Stomach smooth muscle (tissue), 2 donors: Measurements from ENCODE around the gene NKIRAS2.
A peak's percentile ranks its signal among the peaks of the same experiment; 100 is the strongest.

Experiments
- H3K27ac ChIP-seq: one replicate; pipeline ENCODE4 v1.7.0; 2013; ENCODE audit warnings: mild to moderate bottlenecking, low read length, inconsistent platforms
- H3K27me3 ChIP-seq, 2 donors: one replicate each; pipeline ENCODE4 v1.7.0; 2013; ENCODE audit warnings: low read length in 2 of 2; ENCODE audit not compliant: insufficient read depth in 2 of 2, control insufficient read depth in 1 of 2
- H3K36me3 ChIP-seq, 2 donors: one replicate each; pipeline ENCODE4 v1.7.0; 2013; ENCODE audit warnings: low read length in 2 of 2; ENCODE audit not compliant: control insufficient read depth in 2 of 2, insufficient read depth in 2 of 2
- H3K4me1 ChIP-seq: one replicate; pipeline ENCODE4 v1.7.0; 2013; ENCODE audit warnings: low read length; ENCODE audit not compliant: control insufficient read depth, insufficient read depth
- H3K4me3 ChIP-seq, 2 donors: one replicate each; pipeline ENCODE4 v1.7.0; 2013; ENCODE audit warnings: low read length in 2 of 2
- H3K9ac ChIP-seq, 2 donors: one replicate each; pipeline ENCODE4 v1.7.0; 2013; ENCODE audit warnings: low read length in 2 of 2, mild to moderate bottlenecking in 1 of 2
- H3K9me3 ChIP-seq, 2 donors: one replicate each; pipeline ENCODE4 v1.7.0; 2013; ENCODE audit warnings: low read length in 2 of 2; ENCODE audit not compliant: control insufficient read depth in 2 of 2
- donor health status: healthy.
- donor health status: Pancreatic carcinoma.

Gene NKIRAS2

DNA sequence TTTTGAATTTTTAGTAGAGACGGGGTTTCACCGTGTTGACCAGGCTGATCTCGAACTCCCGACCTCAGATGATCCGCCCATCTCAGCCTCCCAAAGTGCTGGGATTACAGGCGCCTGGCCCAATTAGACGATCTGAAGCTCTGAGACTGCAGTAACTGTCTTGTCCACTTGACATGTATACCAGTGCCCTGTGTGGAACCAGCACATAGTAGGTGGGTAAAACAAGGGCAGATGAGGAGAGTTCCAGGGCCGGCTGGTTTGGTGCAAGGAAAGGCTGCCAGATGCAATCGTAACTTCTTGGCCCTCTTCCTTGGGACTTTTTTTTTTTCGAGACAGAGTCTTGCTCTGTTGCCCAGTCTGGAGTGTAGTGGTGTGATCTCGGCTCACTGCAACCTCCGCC, 27.5 kb downstream of the NKIRAS2 start:
- H3K4me3 ChIP-seq = no peak overlapping the region
- H3K9ac ChIP-seq = no peak overlapping the region
- H3K36me3 ChIP-seq = no peaks in the 10 kb centered on the region
- H3K4me1 ChIP-seq = peaks cover 7% of the 10 kb centered on the region
- H3K27ac ChIP-seq = no peak overlapping the region
- no peaks in the 10 kb centered on the region for H3K9me3 ChIP-seq
- peaks cover 5 to 8% of the 10 kb centered on the region in 2 donors for H3K27me3 ChIP-seq

DNA sequence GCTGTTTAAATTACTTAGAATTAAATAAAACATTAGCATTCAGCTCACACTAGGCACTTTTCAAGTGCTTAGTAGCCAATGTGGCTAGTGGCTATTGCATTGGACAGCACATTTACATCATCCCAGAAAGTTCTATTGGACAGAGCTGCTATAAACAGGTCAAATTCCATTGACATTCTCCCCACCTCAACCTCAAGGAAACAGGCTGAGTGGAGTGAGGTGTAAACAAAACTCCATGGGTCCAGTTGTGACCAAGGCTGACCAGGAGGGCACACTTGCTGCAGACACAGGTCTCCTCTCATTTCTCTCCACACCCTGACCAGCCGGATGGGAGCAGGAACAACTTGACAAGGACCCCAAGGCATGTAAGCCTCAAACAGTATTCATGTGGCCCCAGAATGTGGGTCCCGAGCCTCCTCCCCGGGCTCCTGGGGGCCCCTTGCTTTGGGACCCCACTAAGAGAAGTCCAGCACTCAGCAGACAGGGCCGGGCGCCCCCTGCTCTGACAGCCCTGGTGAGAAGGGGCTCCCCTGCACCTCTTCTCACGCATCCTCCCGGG, 30.0 kb downstream of the NKIRAS2 start:
- no peaks in the 10 kb centered on the region for H3K36me3 ChIP-seq
- peak overlapping the region in 1 of 2 donors; percentile 73 for H3K4me3 ChIP-seq
- no peak overlapping the region for H3K27ac ChIP-seq
- H3K27me3 ChIP-seq = peaks cover 20 to 21% of the 10 kb centered on the region in 2 donors
- H3K9ac ChIP-seq = peak overlapping the region in 1 of 2 donors; percentile 62
- peaks cover 7% of the 10 kb centered on the region for H3K4me1 ChIP-seq
- no peaks in the 10 kb centered on the region for H3K9me3 ChIP-seq

DNA sequence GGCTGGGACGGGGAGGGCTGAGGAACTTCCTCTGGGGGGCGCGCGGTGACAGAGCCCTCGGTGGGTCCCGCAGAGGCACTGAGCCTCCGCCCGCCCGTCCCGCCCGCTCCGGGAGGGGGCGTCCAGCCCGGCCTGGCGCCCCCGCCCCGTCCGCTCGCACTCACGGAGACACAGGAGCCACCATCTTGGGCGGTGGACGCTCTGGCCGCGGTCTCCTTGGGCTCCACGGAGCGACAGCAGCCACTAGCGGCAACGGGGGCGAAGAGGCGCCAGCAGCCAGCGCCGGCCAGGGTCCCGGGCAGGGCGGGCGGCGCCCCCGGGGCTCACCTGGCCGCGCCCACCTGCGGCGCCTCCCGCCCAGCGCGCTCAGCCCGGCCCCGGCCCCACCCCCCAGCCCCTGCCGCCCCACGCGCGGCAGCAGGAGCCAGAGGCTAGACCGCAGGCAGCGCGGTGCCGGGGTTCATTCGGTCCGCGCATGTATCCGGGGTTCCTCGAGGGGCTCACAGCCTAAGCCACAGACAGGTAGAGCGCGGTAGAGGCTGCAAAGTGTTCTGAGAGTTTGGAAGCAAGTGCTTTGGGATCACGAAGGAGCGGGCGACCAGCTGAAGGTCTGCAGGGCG, 30.6 kb downstream of the NKIRAS2 start, which contains the start of gene C17orf113:
Gene C17orf113, minus strand, starts transcription at position 209 of the 620 bp plus-strand sequence. CDS start 7,225 bp downstream, outside the sequence.
- H3K4me1 ChIP-seq = peaks cover 7% of the 10 kb centered on the region
- H3K36me3 ChIP-seq = no peaks in the 10 kb centered on the region
- H3K27me3 ChIP-seq = peaks cover 23 to 25% of the 10 kb centered on the region in 2 donors
- no peak within 1 kb of the TSS for H3K27ac ChIP-seq
- H3K4me3 ChIP-seq = peak within 1 kb of the TSS in 1 of 2 donors; percentile 73
- no peaks in the 10 kb centered on the region for H3K9me3 ChIP-seq
- H3K9ac ChIP-seq = peak within 1 kb of the TSS in 1 of 2 donors; percentile 62

DNA sequence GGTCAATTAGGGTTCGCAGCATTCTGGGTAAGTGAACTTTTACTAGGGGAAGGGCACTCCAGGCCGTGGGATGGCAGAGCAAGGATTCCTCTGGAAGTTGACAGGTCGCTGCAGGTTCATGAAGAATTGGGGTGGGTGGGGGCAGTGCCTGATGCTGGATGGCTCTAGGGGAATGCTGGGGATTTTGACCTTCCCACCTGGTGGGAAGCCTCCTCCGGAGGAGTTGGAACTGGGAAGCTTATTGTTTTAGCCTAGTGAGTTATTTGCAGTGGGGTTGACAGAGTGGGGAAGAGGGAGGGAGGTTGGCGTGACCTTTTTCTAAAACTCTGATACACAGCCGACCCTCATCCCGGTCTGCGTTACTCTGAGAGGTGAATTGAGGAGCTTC, 31.1 kb downstream of the NKIRAS2 start:
- Histone ChIP-seq H3K4me1 (peaks cover 7% of the 10 kb centered on the region), H3K27ac (no peak overlapping the region), H3K36me3 (no peaks in the 10 kb centered on the region), H3K4me3 (peak overlapping the region in 1 of 2 donors; percentile 73), H3K9ac (no peak overlapping the region), H3K27me3 (peaks cover 25 to 29% of the 10 kb centered on the region in 2 donors), H3K9me3 (no peaks in the 10 kb centered on the region)

DNA sequence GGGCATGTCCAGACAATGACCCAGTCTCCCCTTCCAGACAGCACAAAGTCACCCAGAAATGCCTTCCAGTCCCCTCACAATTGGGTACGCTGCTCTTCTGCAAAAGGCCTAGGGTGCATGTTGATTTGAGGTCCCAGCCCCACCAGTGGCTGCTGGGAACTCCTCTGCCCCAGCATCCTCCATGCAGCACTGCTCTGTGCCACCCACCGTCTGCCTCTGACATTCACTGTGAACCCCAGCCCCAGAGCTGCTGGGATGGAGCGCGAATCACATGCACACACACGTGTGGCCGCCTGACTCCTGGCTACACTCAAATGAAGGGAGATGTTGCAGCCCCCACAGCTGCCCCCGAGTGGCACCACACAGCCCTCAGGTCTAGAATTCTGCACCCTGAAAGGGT, 31.8 kb downstream of the NKIRAS2 start:
- Histone ChIP-seq H3K27ac (no peak overlapping the region), H3K4me3 (no peak overlapping the region), H3K36me3 (no peaks in the 10 kb centered on the region), H3K9ac (no peak overlapping the region), H3K27me3 (peaks cover 25 to 31% of the 10 kb centered on the region in 2 donors), H3K9me3 (no peaks in the 10 kb centered on the region), H3K4me1 (peaks cover 7% of the 10 kb centered on the region)

DNA sequence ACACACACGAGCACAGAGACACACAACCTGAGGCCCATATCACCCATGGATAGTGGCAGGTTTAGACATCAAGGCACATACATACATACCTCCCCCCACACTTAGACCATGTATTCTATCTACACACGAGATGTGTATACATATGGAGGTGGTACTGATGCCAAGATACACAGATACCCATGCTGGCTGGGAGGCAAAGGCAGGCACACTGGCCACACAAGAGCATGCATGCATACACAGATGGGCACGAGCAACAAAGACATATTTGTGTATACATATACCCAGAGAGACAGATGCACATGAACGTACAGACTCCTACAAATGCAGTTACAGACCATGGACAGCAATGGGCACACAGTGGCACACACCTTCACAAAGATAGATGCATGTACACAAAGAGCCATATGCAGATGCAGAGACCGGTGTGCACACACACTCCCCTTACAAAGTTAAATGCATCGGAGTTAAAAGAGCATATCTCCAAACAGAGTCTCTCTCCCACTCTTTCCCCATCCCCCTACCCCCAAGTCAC, 32.5 kb downstream of the NKIRAS2 start:
- Histone ChIP-seq H3K9ac (no peak overlapping the region), H3K27me3 (peaks cover 25 to 33% of the 10 kb centered on the region in 2 donors), H3K36me3 (no peaks in the 10 kb centered on the region), H3K4me1 (peaks cover 7% of the 10 kb centered on the region), H3K9me3 (no peaks in the 10 kb centered on the region), H3K4me3 (no peak overlapping the region), H3K27ac (no peak overlapping the region)

DNA sequence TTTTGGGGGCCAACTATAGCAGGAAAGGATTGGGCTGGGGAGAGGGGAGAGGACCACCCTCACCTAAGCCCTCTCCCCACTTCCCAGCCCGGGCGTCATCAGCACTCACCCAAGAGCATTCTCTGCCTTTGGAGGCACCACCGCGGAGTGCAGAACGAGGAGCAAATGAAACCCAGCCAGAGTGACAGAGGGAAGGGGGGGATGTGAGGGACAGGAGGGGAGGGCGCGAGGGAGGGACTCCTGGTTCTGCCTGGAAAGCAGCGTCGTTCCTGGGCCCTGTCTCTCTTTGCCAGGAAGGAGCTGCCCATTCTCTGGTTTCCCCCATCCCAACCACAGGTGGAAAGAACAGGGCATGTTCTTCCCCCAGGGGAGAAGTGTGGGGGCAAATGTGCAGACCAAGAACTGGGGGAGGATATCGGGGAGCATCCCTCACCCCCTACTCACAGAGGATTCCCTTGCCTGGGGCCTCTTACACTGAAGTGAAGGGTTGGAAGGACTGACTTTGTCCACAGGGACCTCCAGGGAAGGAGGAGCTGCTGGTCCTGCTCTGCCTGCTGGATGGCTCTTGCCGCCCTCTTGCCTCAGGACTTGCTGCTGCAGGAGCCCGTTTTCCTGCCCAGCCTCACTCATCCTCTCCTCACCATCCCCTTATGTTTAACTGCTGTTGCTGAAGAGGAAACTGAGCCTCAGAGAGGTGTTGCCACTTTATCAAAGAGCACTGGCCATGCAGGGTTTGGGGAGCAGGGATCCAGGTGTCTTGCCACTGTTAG, 34.0 kb downstream of the NKIRAS2 start:
- H3K27me3 ChIP-seq = peaks cover 25 to 33% of the 10 kb centered on the region in 2 donors
- peaks cover 7% of the 10 kb centered on the region for H3K4me1 ChIP-seq
- H3K9me3 ChIP-seq = no peaks in the 10 kb centered on the region
- no peak overlapping the region for H3K27ac ChIP-seq
- no peak overlapping the region for H3K9ac ChIP-seq
- no peaks in the 10 kb centered on the region for H3K36me3 ChIP-seq
- no peak overlapping the region for H3K4me3 ChIP-seq

DNA sequence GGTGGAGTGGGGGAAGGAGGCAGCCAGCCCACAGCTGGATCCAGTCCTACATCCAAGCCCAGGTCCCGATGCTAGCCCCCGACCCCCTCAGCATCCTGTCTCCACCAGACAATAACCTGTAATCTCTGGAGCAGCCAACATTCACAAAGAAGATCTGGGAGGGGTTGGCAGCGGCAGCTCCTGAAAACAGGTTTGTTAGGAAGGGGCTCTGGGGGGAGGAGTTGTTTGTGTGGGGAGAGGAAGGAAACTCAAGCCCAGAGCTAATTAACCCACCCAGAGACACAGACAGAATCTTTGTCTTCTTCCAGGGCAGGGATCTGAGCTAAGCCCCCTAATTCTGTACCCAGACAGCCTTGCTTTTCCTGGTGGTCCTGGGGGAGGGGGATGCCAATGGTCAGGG, 35.1 kb downstream of the NKIRAS2 start:
- Histone ChIP-seq H3K9ac (no peak overlapping the region), H3K27ac (no peak overlapping the region), H3K36me3 (no peaks in the 10 kb centered on the region), H3K27me3 (peaks cover 25 to 33% of the 10 kb centered on the region in 2 donors), H3K4me1 (peaks cover 5% of the 10 kb centered on the region), H3K9me3 (no peaks in the 10 kb centered on the region), H3K4me3 (no peak overlapping the region)

DNA sequence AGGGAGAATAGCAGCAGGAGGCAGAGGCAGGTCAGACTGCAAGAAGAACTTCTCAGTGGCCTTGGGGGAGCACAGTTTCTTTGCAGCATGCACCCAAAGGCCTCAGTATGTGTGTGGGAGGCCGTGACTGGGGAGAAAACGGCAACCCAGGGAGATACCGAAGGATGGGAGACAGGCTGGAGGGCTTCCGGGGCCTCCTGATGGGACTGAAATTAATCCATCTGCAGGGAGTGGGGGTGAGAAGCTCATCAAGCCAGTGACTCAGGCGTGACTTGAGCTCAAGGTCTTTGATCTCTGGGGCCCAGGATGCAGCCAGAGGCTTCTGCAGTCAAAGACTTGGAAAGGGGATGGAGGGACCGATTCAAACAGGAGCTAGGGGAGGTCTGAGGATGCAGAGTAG, 35.6 kb downstream of the NKIRAS2 start:
- Histone ChIP-seq H3K36me3 (no peaks in the 10 kb centered on the region), H3K4me1 (peaks cover 3% of the 10 kb centered on the region), H3K9me3 (no peaks in the 10 kb centered on the region)

DNA sequence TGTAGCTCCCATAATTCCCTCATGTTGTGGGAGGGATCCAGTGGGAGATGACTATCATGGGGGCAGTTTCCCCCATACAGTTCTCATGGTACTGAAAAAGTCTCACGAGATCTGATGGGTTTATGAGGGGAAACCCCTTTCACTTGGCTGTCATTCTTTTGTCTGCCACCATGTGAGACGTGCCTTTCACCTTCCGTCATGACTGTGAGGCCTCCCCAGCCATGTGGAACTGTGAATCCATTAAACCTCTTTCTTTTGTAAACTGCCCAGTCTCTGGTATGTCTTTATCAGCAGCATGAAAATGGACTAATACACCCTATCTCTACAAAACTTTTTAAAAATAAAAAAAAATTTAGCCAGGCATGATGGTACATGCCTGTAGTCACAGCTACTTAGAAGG, 36.7 kb downstream of the NKIRAS2 start:
- Histone ChIP-seq H3K36me3 (no peaks in the 10 kb centered on the region), H3K4me1 (no peaks in the 10 kb centered on the region), H3K4me3 (no peak overlapping the region), H3K27ac (no peak overlapping the region), H3K27me3 (peaks cover 23 to 31% of the 10 kb centered on the region in 2 donors), H3K9ac (no peak overlapping the region), H3K9me3 (no peaks in the 10 kb centered on the region)

More for the DNA sequence above, 35.6 kb downstream of the NKIRAS2 start:
- Histone ChIP-seq H3K27me3 (peaks cover 25 to 33% of the 10 kb centered on the region in 2 donors), H3K9ac (no peak overlapping the region), H3K4me3 (no peak overlapping the region), H3K27ac (no peak overlapping the region)
